Progenitor cell of endocrine pancreas (in vitro differentiated cells): ENCODE data around the gene LRBA. TPM values are rescaled to one million over a fixed set of nuclear protein-coding genes. Genes with fewer than 3 reads are reported as not detected.

Experiments
- DNase-seq: peaks from one replicate; pipeline ENCODE4 v3.0.0; 2021; ENCODE audit warnings: low spot score; ENCODE audit not compliant: unreplicated experiment
- H3K27ac Mint-ChIP-seq: 2 replicates; pipeline ENCODE4 v1.8.0; 2021; ENCODE audit warnings: mild to moderate bottlenecking, moderate library complexity, mixed read lengths
- H3K27me3 Mint-ChIP-seq: 2 replicates; pipeline ENCODE4 v1.8.0; 2021; ENCODE audit warnings: mixed read lengths
- H3K36me3 Mint-ChIP-seq: 2 replicates; pipeline ENCODE4 v1.8.0; 2022; ENCODE audit warnings: mixed read lengths; ENCODE audit not compliant: insufficient read depth
- H3K4me1 Mint-ChIP-seq: 2 replicates; pipeline ENCODE4 v1.8.0; 2021; ENCODE audit warnings: low read depth, mixed read lengths
- H3K4me3 Mint-ChIP-seq: 2 replicates; pipeline ENCODE4 v1.8.0; 2021; ENCODE audit warnings: low read depth, mild to moderate bottlenecking, moderate library complexity, mixed read lengths
- H3K9me3 Mint-ChIP-seq: 2 replicates; pipeline ENCODE4 v1.8.0; 2021; ENCODE audit warnings: low read depth, mixed read lengths
- total RNA-seq: library from RNA; stranded (reverse); gene quantifications from 2 replicates; pipeline ENCODE4 v1.2.1, GENCODE V29; 2021
- TF ChIP-seq, protein P1 (sequence below): fragments of 200-600 bp; sonication (generic); IDR thresholded peaks from one replicate; pipeline ENCODE4 v1.5.0; 2021; ENCODE audit warnings: antibody characterized with exemption, mild to moderate bottlenecking; ENCODE audit not compliant: unreplicated experiment

The LRBA gene
- total RNA-seq, 1 donor from 2014 or later: 95.2 TPM

DNA sequence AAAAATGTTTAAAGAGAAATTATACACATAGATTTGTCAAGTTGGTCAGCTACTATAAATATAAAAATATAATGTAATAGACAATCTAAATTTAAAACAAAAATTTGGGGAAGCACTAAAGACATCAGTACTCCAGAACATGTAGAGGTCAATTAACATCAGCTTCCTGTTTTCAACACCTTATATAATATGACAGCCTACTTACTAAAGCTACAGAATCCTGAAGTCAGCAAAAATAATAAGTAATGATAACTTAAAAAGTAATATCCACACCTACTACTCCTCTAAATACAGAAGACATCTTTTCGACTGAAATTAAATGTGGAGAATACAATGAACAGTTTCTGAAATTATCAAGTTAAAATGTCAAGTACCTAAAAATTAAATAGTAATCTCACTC, 118.6 kb downstream of the LRBA start:
- TF ChIP-seq, protein P1, sequence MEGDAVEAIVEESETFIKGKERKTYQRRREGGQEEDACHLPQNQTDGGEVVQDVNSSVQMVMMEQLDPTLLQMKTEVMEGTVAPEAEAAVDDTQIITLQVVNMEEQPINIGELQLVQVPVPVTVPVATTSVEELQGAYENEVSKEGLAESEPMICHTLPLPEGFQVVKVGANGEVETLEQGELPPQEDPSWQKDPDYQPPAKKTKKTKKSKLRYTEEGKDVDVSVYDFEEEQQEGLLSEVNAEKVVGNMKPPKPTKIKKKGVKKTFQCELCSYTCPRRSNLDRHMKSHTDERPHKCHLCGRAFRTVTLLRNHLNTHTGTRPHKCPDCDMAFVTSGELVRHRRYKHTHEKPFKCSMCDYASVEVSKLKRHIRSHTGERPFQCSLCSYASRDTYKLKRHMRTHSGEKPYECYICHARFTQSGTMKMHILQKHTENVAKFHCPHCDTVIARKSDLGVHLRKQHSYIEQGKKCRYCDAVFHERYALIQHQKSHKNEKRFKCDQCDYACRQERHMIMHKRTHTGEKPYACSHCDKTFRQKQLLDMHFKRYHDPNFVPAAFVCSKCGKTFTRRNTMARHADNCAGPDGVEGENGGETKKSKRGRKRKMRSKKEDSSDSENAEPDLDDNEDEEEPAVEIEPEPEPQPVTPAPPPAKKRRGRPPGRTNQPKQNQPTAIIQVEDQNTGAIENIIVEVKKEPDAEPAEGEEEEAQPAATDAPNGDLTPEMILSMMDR: no peak
- Mint-ChIP-seq H3K9me3 (no peaks in the 10 kb centered on the region), H3K36me3 (peaks cover 31% of the 10 kb centered on the region)

GRCh38 chr4:150890246-150890645, 124.8 kb downstream of the LRBA start:
- H3K4me3 Mint-ChIP-seq: no peak overlapping the region
- no peak for DNase-seq
- H3K4me1 Mint-ChIP-seq: no peaks in the 10 kb centered on the region
- peaks cover 16% of the 10 kb centered on the region for H3K36me3 Mint-ChIP-seq
- no peaks in the 10 kb centered on the region for H3K9me3 Mint-ChIP-seq
- H3K27ac Mint-ChIP-seq: no peak overlapping the region
- H3K27me3 Mint-ChIP-seq: no peaks in the 10 kb centered on the region
- TF ChIP-seq, protein P1: no peak

More for the DNA sequence above, 118.6 kb downstream of the LRBA start:
- no peak overlapping the region for H3K4me3 Mint-ChIP-seq
- H3K27me3 Mint-ChIP-seq: no peaks in the 10 kb centered on the region
- H3K4me1 Mint-ChIP-seq: no peaks in the 10 kb centered on the region
- no peak overlapping the region for H3K27ac Mint-ChIP-seq
- no peak for DNase-seq

GRCh38 chr4:150889306-150889705, 125.8 kb downstream of the LRBA start:
- Mint-ChIP-seq H3K27me3 (no peaks in the 10 kb centered on the region), H3K36me3 (peaks cover 13% of the 10 kb centered on the region), H3K4me1 (peaks cover 2% of the 10 kb centered on the region), H3K4me3 (no peak overlapping the region), H3K9me3 (no peaks in the 10 kb centered on the region), H3K27ac (no peak overlapping the region)
- no peak for DNase-seq
- TF ChIP-seq, protein P1: no peak

DNA sequence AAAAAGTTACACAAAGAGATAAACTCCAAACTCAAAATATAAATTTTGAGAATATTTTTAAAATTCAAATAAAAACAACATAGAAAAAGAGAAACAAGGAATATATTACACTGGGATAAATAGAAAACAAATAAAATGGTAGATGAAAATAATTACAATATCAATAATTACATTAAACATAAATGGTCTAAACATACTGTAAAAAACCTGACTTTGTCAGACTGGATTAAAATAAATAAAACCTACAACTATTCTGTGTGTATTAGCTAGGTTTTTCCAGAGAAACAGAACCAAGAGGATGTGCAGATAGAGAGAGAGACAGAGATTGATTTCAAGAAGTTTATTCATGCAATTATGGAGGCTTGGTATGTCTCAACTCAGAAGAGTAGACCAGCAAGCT, 126.5 kb downstream of the LRBA start:
- no peaks in the 10 kb centered on the region for H3K9me3 Mint-ChIP-seq
- H3K27me3 Mint-ChIP-seq: no peaks in the 10 kb centered on the region
- DNase-seq: no peak
- TF ChIP-seq, protein P1: no peak
- peaks cover 3% of the 10 kb centered on the region for H3K4me1 Mint-ChIP-seq
- H3K27ac Mint-ChIP-seq: no peak overlapping the region
- no peak overlapping the region for H3K4me3 Mint-ChIP-seq
- peaks cover 10% of the 10 kb centered on the region for H3K36me3 Mint-ChIP-seq

DNA sequence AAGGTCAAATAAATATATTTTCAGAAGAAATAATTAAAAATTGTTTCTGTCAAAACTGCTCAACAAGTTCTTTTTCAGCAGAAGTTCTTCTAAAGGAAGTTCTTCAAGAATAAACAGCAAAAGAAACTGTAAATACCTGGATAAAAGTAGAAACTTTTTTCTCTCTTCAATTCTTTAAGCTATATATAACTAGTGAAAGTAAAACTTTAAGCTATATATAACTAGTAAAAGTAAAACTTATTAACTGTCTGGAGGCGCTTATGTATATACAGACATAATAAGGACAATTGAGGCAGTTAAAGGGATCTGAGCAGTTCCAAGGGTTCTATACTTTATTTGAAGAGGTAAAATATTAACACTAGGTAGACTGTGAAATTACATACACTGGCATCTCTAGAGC, 126.9 kb downstream of the LRBA start:
- DNase-seq: no peak
- peaks cover 3% of the 10 kb centered on the region for H3K4me1 Mint-ChIP-seq
- no peaks in the 10 kb centered on the region for H3K9me3 Mint-ChIP-seq
- H3K27ac Mint-ChIP-seq: no peak overlapping the region
- TF ChIP-seq, protein P1: no peak
- no peak overlapping the region for H3K4me3 Mint-ChIP-seq
- H3K36me3 Mint-ChIP-seq: peaks cover 10% of the 10 kb centered on the region
- H3K27me3 Mint-ChIP-seq: no peaks in the 10 kb centered on the region
